GM11168 (cell line): ENCODE measurements around the gene MSH5.

Experiments used
- in situ Hi-C: fragments of 300-500 bp; cut with MboI; formaldehyde crosslinking; loops from one replicate; pipeline ENCODE4 v1.12.0; 2022; ENCODE audit warnings: low sequenced_read_pairs; ENCODE audit not compliant: unreplicated experiment

The MSH5 gene

DNA sequence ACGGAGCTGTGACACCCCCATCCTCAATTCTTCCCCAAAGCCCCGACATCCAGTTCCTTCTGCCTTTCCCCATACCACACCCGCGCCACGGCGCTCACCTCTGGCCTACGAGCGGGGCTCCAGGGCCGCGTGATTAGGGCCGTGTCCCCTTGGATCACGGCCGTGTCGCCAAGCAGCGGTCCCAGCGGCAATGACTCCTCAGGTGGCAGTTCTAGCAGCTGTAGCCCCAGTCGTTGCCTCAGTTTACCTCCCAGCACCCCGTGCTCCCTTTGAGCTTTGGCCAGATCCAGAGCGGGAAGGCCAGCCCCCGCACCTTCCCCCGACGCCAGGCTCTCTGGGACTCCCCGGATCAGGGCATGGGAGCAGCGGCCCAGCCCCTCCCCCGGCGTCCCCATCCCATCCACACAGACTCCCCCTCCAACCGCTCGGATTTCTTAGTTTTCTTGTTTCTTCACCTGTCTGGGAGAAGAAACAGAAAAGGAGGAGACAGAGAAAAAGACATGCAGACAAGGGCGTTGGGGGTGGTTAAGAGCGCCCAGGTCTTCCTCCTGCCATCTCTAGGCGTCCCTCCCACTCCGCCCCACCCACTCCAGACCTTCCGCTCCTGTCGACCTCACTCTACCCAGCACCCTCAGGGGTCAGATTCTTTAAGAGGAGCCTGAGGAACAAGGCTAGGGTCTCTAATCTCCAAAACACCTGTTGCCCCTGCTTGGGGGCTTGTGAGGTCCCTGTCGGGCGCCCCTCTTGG is 10.9 kb upstream of the MSH5 start, which contains the start of gene DDAH2:
Gene DDAH2, minus strand, starts transcription at position 533 of the 748 bp plus-strand sequence. Its CDS starts 138 bp downstream, at position 395.
- in situ Hi-C loops, result no loop called here

DNA sequence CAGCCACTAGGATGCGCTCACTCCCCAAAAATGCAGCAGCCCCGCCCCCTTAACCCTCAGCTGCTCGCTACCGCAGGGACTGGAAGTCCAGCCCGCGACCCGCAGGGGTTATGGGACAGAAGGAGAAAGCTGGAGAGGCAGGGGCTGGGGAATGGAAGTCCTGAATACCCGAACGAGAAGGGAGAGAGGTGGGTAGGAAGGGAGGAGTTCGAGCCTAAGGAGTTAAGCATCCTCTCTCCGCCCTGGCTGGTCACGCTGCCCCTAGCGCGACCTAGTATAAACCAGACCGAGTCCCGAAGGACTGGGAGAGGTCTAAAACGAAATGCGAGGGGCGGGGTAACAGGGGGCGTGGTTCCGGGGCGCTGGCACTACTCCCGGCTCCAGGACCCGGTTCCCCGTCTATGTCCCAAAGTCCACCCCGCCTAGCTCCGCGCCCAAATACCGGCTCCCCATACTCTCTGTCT is 10.3 kb upstream of the MSH5 start:
- in situ Hi-C loops, result no loop called here

DNA sequence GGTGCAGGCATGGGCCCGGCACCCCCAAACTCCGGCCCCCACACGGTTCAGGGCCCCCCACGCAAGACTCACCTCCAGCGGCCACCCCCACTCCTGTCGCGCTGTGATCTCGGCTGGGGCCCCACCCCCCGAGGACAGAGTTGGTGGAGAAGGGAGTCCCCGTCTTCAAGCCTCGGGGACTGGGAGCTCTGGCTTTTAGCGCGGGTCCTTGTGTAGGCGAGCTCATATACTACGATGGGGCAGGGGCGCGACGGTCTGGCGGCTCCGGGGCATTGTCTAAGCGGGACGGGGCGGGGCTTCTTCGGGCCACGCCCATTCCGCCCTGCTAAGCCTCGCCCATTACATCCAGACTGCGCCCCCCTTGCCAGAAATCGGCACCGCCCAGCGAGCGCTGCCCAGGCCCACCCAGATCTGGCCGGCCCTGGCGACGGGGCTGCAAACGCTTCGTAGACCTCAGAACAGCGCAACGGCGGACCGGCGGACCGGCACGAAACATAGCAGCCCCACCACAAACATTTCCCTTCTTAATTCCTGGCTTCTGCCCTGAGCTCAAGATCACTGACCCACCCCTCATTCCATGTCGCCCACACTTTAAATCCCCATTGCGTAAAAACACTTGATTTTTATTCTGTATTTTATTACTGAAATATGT is 9.7 kb upstream of the MSH5 start:
- in situ Hi-C loops, result loop anchor here (10.0 kb wide), 1 partner anchor 105 kb away; no protein-coding TSS in a partner anchor

GRCh38 chr6:31730631-31731086 is 9.1 kb upstream of the MSH5 start:
- in situ Hi-C loops, result loop anchor here (10.0 kb wide), 1 partner anchor 104 kb away; no protein-coding TSS in a partner anchor

DNA sequence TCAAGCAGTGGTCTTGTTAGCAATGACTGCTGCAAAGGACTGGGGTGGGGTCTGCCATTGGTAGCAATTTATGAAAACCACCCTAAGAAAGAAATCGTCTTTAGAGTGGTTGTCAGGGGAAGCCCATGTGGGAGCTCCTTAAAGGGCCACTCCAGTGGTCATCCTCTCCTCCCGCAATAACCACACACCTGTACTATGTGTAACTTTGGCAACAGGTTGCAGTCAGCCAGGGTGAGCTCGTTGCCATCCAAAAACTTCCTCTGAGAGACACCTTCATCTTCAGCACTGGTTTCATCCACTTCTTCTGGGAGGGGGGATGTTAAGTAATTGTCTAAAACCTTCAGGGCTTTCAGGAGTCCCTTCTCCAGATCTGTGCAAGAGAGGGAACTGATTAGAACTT is 7.8 kb upstream of the MSH5 start:
- in situ Hi-C loops, result loop anchor here (10.0 kb wide), 1 partner anchor 103 kb away; no protein-coding TSS in a partner anchor

DNA sequence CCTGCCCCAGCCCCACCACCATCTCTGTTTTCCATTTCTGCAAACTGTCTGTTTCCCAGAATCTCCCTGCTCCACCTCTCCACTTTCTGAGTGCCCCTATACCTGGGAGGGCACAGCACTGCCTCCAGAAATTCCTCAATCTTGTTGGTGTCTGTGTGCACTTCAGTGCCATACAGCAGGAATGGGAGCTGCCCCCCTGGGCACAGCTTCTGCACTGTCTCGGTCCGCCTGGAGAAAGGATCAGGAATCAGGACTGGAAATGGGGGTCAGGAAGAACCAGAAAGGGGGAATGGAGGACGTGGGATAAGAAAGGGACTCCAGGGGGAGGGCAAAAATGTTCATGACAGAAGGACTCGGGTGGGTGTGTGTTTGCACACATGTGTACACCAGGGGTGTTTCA is 6.1 kb upstream of the MSH5 start:
- in situ Hi-C loops, result loop anchor here (10.0 kb wide), 1 partner anchor 101 kb away; no protein-coding TSS in a partner anchor

- in situ Hi-C loops, result loop anchor here (10.0 kb wide), 1 partner anchor 100 kb away; no protein-coding TSS in a partner anchor
Measured at GRCh38 chr6:31734247-31734820, 5.5 kb upstream of the MSH5 start.

GRCh38 chr6:31734821-31735406 is 4.9 kb upstream of the MSH5 start:
- in situ Hi-C loops, result loop anchor here (10.0 kb wide), 1 partner anchor 100 kb away; no protein-coding TSS in a partner anchor

DNA sequence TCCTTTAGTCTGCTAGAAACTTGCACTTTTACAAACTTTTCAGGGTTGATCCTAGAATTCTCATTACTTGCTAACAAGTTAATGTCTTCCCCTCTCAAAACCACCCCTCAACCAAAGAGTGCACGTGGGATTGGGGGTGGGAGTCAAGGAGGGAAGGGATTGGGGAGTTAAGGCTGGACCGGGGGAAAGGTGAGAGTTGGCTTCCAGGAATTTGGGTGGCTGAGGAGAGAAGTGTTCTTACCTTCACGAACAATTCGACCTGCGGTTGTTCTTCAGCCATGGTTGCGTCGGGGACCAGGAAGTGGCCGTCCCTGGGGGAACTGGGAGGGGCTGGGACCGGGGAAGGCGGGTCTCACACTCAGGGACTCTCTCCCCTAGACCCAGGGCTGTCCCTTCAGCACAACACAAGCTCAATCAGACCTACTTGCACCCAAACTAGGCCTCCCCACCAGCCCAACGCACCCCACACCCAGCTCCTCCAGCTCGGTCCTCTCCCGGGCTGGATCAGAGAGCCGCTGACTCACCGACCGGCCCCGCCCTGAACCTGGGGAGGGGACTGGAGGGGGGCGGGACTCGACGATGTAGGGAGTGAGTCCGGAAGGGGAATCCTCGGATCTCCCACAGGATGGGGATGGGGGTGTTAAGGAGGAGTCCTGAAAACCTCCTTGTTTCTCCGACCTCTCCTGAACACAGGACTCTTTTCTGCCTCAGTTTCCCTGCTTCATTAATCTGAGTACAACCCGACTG is 3.6 kb upstream of the MSH5 start, which contains the start of gene CLIC1:
Gene CLIC1, minus strand, starts transcription at position 510 of the 747 bp plus-strand sequence. Its CDS starts 230 bp downstream, at position 280.
- in situ Hi-C loops, result loop anchor here (10.0 kb wide), 1 partner anchor 99 kb away; no protein-coding TSS in a partner anchor

GRCh38 chr6:31736768-31737314 is 3.0 kb upstream of the MSH5 start:
- in situ Hi-C loops, result loop anchor here (10.0 kb wide), 1 partner anchor 98 kb away; no protein-coding TSS in a partner anchor

DNA sequence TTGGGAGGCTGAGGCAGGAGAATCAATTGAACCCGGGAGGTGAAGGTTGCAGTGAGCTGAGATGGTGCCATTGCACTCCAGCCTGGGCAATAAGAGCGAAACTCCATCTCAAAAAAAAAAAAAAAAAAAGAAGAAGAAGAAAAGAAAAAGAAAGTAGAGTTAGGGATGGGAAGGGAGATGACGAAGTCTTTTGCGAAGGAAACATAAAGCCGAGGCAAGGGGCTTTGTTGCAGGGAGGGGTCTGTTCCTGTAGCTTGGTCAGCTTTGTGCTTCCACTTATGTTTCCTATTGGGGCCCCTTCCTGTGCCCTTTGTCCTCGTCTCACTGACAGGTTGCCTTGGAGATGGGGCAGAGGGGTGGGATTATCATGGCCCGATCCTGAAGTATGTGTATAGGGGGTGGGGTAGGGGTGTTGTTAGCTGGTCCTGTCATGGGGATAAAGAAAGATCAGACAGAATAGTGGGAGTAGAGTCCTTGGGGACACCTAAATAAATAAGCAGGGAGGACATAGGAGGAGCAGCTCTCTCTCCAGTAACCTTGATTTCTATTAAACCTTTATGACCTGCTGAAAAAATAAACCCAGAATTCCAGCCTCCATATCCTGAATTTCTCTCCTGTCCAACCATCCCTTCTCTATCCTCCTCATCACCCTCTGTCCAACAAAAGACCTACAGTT is 2.4 kb upstream of the MSH5 start:
- in situ Hi-C loops, result loop anchor here (10.0 kb wide), 1 partner anchor 97 kb away; no protein-coding TSS in a partner anchor

GRCh38 chr6:31737991-31738979 is 1.5 kb upstream of the MSH5 start:
- in situ Hi-C loops, result loop anchor here (10.0 kb wide), 1 partner anchor 97 kb away; no protein-coding TSS in a partner anchor

- in situ Hi-C loops, result no loop called here
Measured at GRCh38 chr6:31740397-31741223, 805 bp downstream of the MSH5 start.

DNA sequence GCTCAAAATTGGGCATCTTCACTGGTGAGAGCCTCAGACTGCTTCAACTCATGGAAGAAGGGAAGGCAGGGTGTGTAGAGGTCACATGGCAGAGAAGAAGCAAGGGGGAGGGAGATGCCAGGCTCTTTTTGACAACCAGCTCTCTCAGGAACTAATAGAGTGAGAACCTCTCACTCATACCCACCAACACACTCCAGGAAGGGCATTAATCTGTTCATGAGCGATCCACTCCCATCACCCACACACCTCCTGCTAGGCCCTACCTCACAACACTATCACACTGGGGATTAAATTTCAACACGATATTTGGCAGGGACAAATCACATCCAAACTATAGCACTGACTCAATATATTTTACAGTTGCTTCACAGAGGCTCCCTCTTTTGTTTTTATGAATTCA is 2.0 kb downstream of the MSH5 start:
- in situ Hi-C loops, result no loop called here

- in situ Hi-C loops, result no loop called here
Measured at GRCh38 chr6:31742894-31743293, 3.1 kb downstream of the MSH5 start.

DNA sequence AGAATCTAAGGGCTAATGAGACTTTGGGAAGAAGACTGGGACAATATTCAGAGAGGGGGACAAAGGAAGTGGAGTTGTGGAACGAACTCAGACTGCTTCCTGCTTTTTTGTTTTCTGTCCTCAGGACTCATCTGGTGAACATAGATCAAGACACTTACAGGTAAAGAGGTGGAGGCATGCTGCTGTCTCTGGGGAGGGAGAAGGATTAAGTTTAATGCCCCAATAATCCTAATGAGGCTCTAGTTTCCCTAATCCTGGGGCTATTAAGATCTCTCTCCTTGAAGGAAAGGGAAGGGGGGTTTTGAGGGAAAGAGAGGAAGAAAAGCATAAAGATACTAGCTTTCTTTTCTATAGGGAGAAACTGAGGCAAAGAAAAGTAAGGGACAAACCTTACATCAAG is 4.6 kb downstream of the MSH5 start:
- in situ Hi-C loops, result no loop called here
